ENCODE measurements around the gene SLC26A8. TPM values are rescaled to one million over a fixed set of nuclear protein-coding genes. Genes with fewer than 3 reads are reported as not detected.

The SLC26A8 gene
- total RNA-seq, 1 experiment from 2014 or later: 0.09 TPM

GRCh38 chr6:35929601-35930000 lies 94.8 kb downstream of the SLC26A8 start:
- H4K20me1 ChIP-seq (ENCODE audit: control insufficient read depth, insufficient read depth, insufficient read length): no peaks in the 10 kb centered on the region
- H3K4me2 ChIP-seq (ENCODE audit: insufficient read depth, insufficient read length, low read length): no peak overlapping the region
- no peak overlapping the region for H4K8ac ChIP-seq (replicated peaks; ENCODE audit: insufficient read length, low read depth, low read length)
- H2BK15ac ChIP-seq (ENCODE audit: low read depth, low read length): no peak overlapping the region
- peaks cover 2% of the 10 kb centered on the region for H3K23me2 ChIP-seq (ENCODE audit: insufficient read length, low read depth, low read length, poor library complexity, severe bottlenecking)
- H3K56ac ChIP-seq (ENCODE audit: insufficient read length, low read depth, low read length): no peak overlapping the region
- no peak for TF ChIP-seq CTCF (conservative IDR thresholded peaks at IDR 0.05)
- H2BK20ac ChIP-seq (ENCODE audit: low read depth, low read length, poor library complexity, severe bottlenecking): no peak overlapping the region
- H3K9ac ChIP-seq (ENCODE audit: extremely low read depth, insufficient read length, low read length): no peak overlapping the region
- no peaks in the 10 kb centered on the region for H3K9me3 ChIP-seq (ENCODE audit: control insufficient read depth, low read depth, low read length)
- peaks cover 12 to 15% of the 10 kb centered on the region in 2 experiments for H3K4me1 Mint-ChIP-seq
- H2AFZ ChIP-seq (ENCODE audit: low read length): no peak overlapping the region
- H3K9me3 Mint-ChIP-seq: peaks cover 0 to 2% of the 10 kb centered on the region in 2 experiments; a peak in 2 of 5 replicates
- H3T11ph ChIP-seq (ENCODE audit: low read length): no peak overlapping the region
- no peak overlapping the region for H3K4me3 Mint-ChIP-seq
- H3K36me3 Mint-ChIP-seq (ENCODE audit: insufficient read depth in 1 of 3, low read depth in 3 of 3): peaks cover 0 to 5% (median 0%) of the 10 kb centered on the region in 3 experiments; a peak in 3 of 7 replicates
- H3K4ac ChIP-seq (ENCODE audit: low read depth, low read length): no peak overlapping the region
- H3K23ac ChIP-seq (ENCODE audit: insufficient read length, low read depth, low read length): no peak overlapping the region
- H4K5ac ChIP-seq (ENCODE audit: insufficient read length, low read depth, low read length): no peak overlapping the region
- peaks cover 2% of the 10 kb centered on the region; the same call in 1 of the 2 replicates for H3K27me3 ChIP-seq (ENCODE audit: insufficient read depth, low read length)
- no peak overlapping the region for H2AK5ac ChIP-seq (ENCODE audit: insufficient read length, low read length)
- H4K91ac ChIP-seq (ENCODE audit: insufficient read length, low read depth, low read length): no peak overlapping the region
- no peak for DNase-seq
- H3K27ac ChIP-seq (ENCODE audit: insufficient read length, low read depth, low read length): no peak overlapping the region
- H3K4me1 ChIP-seq (ENCODE audit: insufficient read depth, low read length): no peaks in the 10 kb centered on the region
- H3K79me1 ChIP-seq (ENCODE audit: insufficient read depth, low read depth, low read length, poor library complexity, severe bottlenecking): no peaks in the 10 kb centered on the region
- no peak overlapping the region for H3K27ac Mint-ChIP-seq
- peaks cover 7% of the 10 kb centered on the region for H3K27me3 Mint-ChIP-seq (ENCODE audit: low read depth)
- no peak overlapping the region for H2BK12ac ChIP-seq (ENCODE audit: insufficient read length, low read depth, low read length)
- no peak overlapping the region for H3K14ac ChIP-seq (ENCODE audit: insufficient read depth, low read length)
- no peak overlapping the region for H2BK120ac ChIP-seq (ENCODE audit: low read depth, low read length, poor library complexity, severe bottlenecking)
- no peaks in the 10 kb centered on the region for H3K79me2 ChIP-seq (ENCODE audit: insufficient read depth, low read length)
- WGBS (ENCODE audit: extremely low coverage, insufficient read length, low lambda C conversion rate): no CpG with 5 or more reads among the region's 1 CpG
- H3K18ac ChIP-seq (ENCODE audit: insufficient read length, low read depth, low read length): no peak overlapping the region
- H2BK5ac ChIP-seq (ENCODE audit: insufficient read length, low read length): no peak overlapping the region
